Activated CD4-positive, alpha-beta T cell treated with anti-CD3 and anti-CD28 coated beads, Interleukin-2, amount 10 ng/mL, durations not matched to agents 7 days and 5 days (primary cell): ENCODE data around the gene NDUFB7. TPM values are rescaled to one million over a fixed set of nuclear protein-coding genes. Genes with fewer than 3 reads are reported as not detected.
"Not testable (repeated sequence)": the region's sequence is repeated elsewhere in the genome, so short reads cannot be mapped to it uniquely, and the experiment has no call there.

ENCODE experiments used
- CTCF ChIA-PET: fragments of 350-600 bp; sonication (Branson Sonifier 250); formaldehyde crosslinking; loops from one replicate; lab custom pipeline; 2021; ENCODE audit warnings: antibody characterized with exemption; lab: Charles Lee
- POLR2A ChIA-PET: fragments of 350-600 bp; sonication (Branson Sonifier 250); formaldehyde crosslinking; loops from one replicate; lab custom pipeline; 2021; ENCODE audit warnings: antibody characterized with exemption; lab: Charles Lee
- DNase-seq: peaks from one replicate; pipeline ENCODE4 v3.0.0-alpha.2; 2020
- H3K27ac Mint-ChIP-seq: one replicate; pipeline ENCODE4 v1.8.0; 2021; ENCODE audit warnings: mild to moderate bottlenecking, moderate library complexity, mixed read lengths
- H3K27me3 Mint-ChIP-seq: one replicate; pipeline ENCODE4 v1.8.0; 2021; ENCODE audit warnings: mixed read lengths
- H3K36me3 Mint-ChIP-seq: one replicate; pipeline ENCODE4 v1.8.0; 2021; ENCODE audit warnings: low read depth, mixed read lengths
- H3K4me1 Mint-ChIP-seq: one replicate; pipeline ENCODE4 v1.8.0; 2021; ENCODE audit warnings: mixed read lengths
- H3K4me3 Mint-ChIP-seq: one replicate; pipeline ENCODE4 v1.8.0; 2021; ENCODE audit warnings: mild to moderate bottlenecking, moderate library complexity, mixed read lengths
- H3K9me3 Mint-ChIP-seq: one replicate; pipeline ENCODE4 v1.8.0; 2021; ENCODE audit warnings: mixed read lengths
- total RNA-seq, 2 experiments: library from RNA; stranded (reverse); gene quantifications; one replicate each; pipeline ENCODE4 v1.2.3, GENCODE V29; 2021

NDUFB7 gene
- total RNA-seq, 2 experiments from 2014 or later: 121 to 123 TPM

GRCh38 chr19:14558370-14559066, 13.3 kb downstream of the NDUFB7 start:
- Mint-ChIP-seq H3K27ac (no peak overlapping the region), H3K27me3 (no peaks in the 10 kb centered on the region), H3K9me3 (no peaks in the 10 kb centered on the region), H3K4me1 (peaks cover 19% of the 10 kb centered on the region), H3K36me3 (peaks cover 5% of the 10 kb centered on the region), H3K4me3 (no peak overlapping the region)
- CTCF ChIA-PET: interaction anchor here (2.1 kb wide), 1 partner anchor 128 kb away, joined by 6 read pairs; no protein-coding TSS in a partner anchor
- DNase-seq: no peak
- POLR2A ChIA-PET: no interaction called here

DNA sequence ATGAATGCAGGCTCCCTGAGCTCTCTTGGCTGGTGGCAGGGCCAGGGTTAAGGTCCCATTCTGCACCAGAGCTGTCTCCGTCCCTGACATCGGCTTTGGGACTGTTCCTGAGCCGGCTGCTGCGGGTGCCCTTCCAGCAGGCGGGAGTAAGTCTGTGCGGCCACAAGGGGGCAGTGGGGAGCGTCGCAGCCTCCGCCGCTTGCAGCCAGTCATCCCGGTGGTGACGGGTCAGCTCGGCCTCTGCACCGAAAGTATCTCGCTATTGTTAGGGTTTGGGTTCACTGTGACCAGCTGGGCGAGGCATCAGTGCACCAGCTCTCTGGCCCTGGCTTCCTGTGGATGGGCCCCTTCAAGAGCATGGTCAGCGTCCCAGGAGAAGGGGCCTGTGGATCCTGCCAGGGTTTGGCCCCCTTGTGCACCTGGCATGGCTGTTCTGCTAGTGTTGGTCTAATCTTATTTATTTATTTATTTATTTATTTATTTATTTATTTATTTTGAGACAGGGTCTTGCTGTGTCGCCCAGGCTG, 15.1 kb downstream of the NDUFB7 start:
- Mint-ChIP-seq H3K27me3 (no peaks in the 10 kb centered on the region), H3K36me3 (peaks cover 5% of the 10 kb centered on the region)
- POLR2A ChIA-PET: interaction anchor here (0.7 kb wide), 1 partner anchor 35 kb away, joined by 5 read pairs; no protein-coding TSS in a partner anchor

DNA sequence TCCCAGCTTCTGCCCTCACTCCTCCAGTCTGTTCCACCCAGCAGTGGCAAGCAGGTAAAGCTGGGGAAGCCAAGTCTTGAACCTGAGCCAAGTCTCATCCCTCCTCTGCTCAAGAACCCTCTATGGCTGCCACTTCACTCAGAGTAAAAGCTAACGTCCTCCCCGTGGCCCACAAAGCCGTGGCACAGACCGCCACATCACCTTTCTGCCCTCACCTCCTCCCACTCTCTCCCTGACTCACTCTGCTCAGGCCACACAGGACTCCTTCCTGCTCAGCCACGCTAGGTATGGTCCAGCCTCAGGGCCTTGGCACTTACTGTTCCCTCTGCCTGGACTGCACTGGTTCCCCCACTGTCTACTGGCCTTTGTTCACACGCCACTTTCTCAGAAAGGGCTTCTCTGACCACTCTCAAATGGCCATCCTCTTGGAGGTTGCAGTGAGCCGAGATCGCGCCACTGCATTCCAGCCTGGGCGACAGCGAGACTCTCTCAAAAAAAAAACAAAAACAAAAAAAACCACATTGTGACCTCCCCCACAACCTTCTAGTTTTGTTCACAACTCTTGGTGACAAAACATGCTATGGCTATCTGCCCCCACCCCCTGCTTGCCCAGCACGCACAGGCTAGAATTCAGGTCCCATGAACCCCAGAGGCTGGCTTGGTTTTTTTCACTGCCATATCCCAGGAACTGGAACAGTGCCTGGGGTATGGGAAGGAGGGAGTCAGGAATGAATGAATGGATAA, 15.8 kb downstream of the NDUFB7 start:
- Mint-ChIP-seq H3K27ac (peak overlapping the region; percentile 73), H3K36me3 (peaks cover 5% of the 10 kb centered on the region), H3K27me3 (no peaks in the 10 kb centered on the region), H3K4me3 (no peak overlapping the region), H3K9me3 (no peaks in the 10 kb centered on the region), H3K4me1 (peaks cover 36% of the 10 kb centered on the region)
- CTCF ChIA-PET: interaction anchor here (0.5 to 2.8 kb wide), 9 partner anchors 9 to 145 kb away, joined by 3 to 30 read pairs (median 5); partner anchors contain the start of gene NDUFB7
- DNase-seq: no peak
- POLR2A ChIA-PET: no interaction called here

More for the DNA sequence above, 15.1 kb downstream of the NDUFB7 start:
- CTCF ChIA-PET: interaction anchor here (0.5 to 2.8 kb wide), 12 partner anchors 8 to 146 kb away, joined by 3 to 30 read pairs (median 4); partner anchors contain the start of genes GIPC1 and NDUFB7
- no peak overlapping the region for H3K4me3 Mint-ChIP-seq
- DNase-seq: peak; percentile 69
- H3K4me1 Mint-ChIP-seq: peaks cover 29% of the 10 kb centered on the region
- no peak overlapping the region for H3K27ac Mint-ChIP-seq
- no peaks in the 10 kb centered on the region for H3K9me3 Mint-ChIP-seq

- H3K36me3 Mint-ChIP-seq: peaks cover 12% of the 10 kb centered on the region
- no peak overlapping the region for H3K4me3 Mint-ChIP-seq
- peak overlapping the region; percentile 55 for H3K27ac Mint-ChIP-seq
- H3K4me1 Mint-ChIP-seq: peaks cover 48% of the 10 kb centered on the region
- no peak for DNase-seq
- no peaks in the 10 kb centered on the region for H3K9me3 Mint-ChIP-seq
- ChIA-PET CTCF (interaction anchor here (0.7 to 1.9 kb wide), 3 partner anchors 11 to 36 kb away, joined by 3 to 5 read pairs (median 3); no protein-coding TSS in a partner anchor), POLR2A (interaction anchor here (0.5 kb wide), 1 partner anchor 475 kb away, joined by 3 read pairs; no protein-coding TSS in a partner anchor)
- no peaks in the 10 kb centered on the region for H3K27me3 Mint-ChIP-seq
These were observed 17.5 kb downstream of the NDUFB7 start for GRCh38 chr19:14554382-14554812.

DNA sequence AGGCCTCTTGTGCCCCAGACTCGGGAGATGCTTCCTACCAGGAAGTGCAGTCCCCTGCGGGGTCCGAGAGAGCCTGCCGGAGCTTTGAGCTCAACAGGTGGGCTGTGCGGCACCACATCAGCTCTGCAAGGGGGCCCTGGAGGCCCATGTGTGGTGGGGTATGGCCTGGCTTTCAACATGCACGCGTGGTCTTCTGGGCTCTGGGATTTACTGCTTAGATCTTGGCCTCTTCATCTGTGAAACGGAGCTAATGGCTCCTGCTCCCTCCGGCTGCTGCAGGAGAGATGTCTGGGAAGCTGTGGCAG, 18.0 kb downstream of the NDUFB7 start:
- no peak for DNase-seq
- no peaks in the 10 kb centered on the region for H3K9me3 Mint-ChIP-seq
- CTCF ChIA-PET: interaction anchor here (0.9 to 1.9 kb wide), 3 partner anchors 10 to 16 kb away, joined by 3 to 5 read pairs (median 3); no protein-coding TSS in a partner anchor
- H3K4me1 Mint-ChIP-seq: peaks cover 48% of the 10 kb centered on the region
- H3K4me3 Mint-ChIP-seq: no peak overlapping the region
- POLR2A ChIA-PET: interaction anchor here (0.5 kb wide), 1 partner anchor 475 kb away, joined by 3 read pairs; no protein-coding TSS in a partner anchor
- H3K36me3 Mint-ChIP-seq: peaks cover 12% of the 10 kb centered on the region
- H3K27ac Mint-ChIP-seq: peak overlapping the region; percentile 19
- H3K27me3 Mint-ChIP-seq: no peaks in the 10 kb centered on the region

- no peak for DNase-seq
- CTCF ChIA-PET: interaction anchor here (0.6 to 1.9 kb wide), 3 partner anchors 10 to 416 kb away, joined by 3 to 5 read pairs (median 3); no protein-coding TSS in a partner anchor
- Mint-ChIP-seq H3K27me3 (no peaks in the 10 kb centered on the region), H3K4me1 (peaks cover 50% of the 10 kb centered on the region), H3K27ac (peak overlapping the region; percentile 88), H3K4me3 (no peak overlapping the region), H3K36me3 (peaks cover 18% of the 10 kb centered on the region), H3K9me3 (no peaks in the 10 kb centered on the region)
- POLR2A ChIA-PET: no interaction called here
These were observed 18.6 kb downstream of the NDUFB7 start for GRCh38 chr19:14553042-14553938.

- H3K36me3 Mint-ChIP-seq: peaks cover 20% of the 10 kb centered on the region
- POLR2A ChIA-PET, H3K9me3 Mint-ChIP-seq, DNase-seq, H3K27me3 Mint-ChIP-seq: not testable (repeated sequence)
- peak overlapping the region; percentile 19 for H3K4me3 Mint-ChIP-seq
- H3K4me1 Mint-ChIP-seq: peaks cover 48% of the 10 kb centered on the region
- peak overlapping the region; percentile 88 for H3K27ac Mint-ChIP-seq
- CTCF ChIA-PET: interaction anchor here (0.6 to 1.1 kb wide), 2 partner anchors 45 to 173 kb away, joined by 3 to 5 read pairs; no protein-coding TSS in a partner anchor
These were observed 19.9 kb downstream of the NDUFB7 start for GRCh38 chr19:14552006-14552360.

- peak overlapping the region; percentile 88 for H3K27ac Mint-ChIP-seq
- POLR2A ChIA-PET, H3K27me3 Mint-ChIP-seq, H3K4me3 Mint-ChIP-seq, H3K9me3 Mint-ChIP-seq: not testable (repeated sequence)
- peak; percentile 89 for DNase-seq
- peaks cover 48% of the 10 kb centered on the region for H3K4me1 Mint-ChIP-seq
- H3K36me3 Mint-ChIP-seq: peaks cover 20% of the 10 kb centered on the region
- CTCF ChIA-PET: interaction anchor here (0.6 to 2.0 kb wide), 5 partner anchors 13 to 172 kb away, joined by 3 to 5 read pairs (median 4); no protein-coding TSS in a partner anchor
These were observed 20.5 kb downstream of the NDUFB7 start for GRCh38 chr19:14551134-14552005.

DNA sequence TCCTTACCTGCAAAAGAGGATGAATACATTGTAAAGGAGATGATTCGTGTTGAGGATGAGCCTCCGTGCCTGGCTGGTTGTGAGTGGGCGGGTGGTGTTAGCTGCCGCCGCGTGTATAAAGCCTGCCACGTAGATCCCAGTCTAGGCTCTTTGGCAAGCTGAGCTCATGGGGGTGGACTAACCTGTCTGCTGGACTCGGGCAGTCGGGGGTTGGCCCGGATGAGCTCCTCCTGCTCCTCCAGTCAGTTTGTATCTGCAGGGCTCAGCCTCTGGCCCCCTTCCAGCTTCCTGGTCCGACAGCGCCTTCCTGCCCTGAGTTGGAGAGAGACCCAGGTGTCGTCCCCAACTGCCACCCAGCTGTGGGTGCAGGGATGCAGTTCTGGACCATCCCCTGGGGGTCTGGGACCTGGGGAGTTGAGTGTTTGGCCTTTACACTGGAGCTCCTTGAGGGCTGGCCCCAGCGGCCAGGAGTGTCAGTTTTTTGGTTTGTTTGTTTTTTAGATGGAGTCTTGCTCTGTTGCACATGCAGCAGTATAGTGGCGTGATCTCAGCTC, 21.6 kb downstream of the NDUFB7 start:
- Mint-ChIP-seq H3K9me3 (no peaks in the 10 kb centered on the region), H3K36me3 (peaks cover 16% of the 10 kb centered on the region), H3K27me3 (no peaks in the 10 kb centered on the region), H3K4me1 (peaks cover 49% of the 10 kb centered on the region), H3K4me3 (no peak overlapping the region), H3K27ac (peak overlapping the region; percentile 88)
- ChIA-PET POLR2A (no interaction called here), CTCF (interaction anchor here (1.1 to 2.0 kb wide), 3 partner anchors 12 to 18 kb away, joined by 3 to 5 read pairs (median 4); no protein-coding TSS in a partner anchor)
- DNase-seq: no peak

DNA sequence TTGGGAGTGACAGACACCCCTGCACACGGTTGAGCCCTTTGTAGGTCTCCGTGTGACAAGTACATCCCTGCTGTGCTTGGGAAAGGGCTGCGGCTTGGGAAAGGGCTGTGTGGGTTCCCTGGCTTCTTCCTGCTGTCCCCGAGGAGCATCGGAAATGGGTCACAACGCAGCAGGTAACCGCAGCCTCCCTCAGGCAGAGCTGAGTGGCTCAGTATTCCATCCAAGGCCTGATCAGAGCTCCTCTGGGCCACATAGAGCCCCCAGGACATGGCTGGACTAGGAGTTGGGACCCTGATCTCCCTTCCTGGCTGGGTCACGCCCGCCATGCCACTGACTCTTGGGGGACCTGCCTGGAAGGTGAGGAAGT, 26.2 kb downstream of the NDUFB7 start:
- Mint-ChIP-seq H3K27ac (peak overlapping the region; percentile 31), H3K4me3 (no peak overlapping the region), H3K36me3 (peaks cover 19% of the 10 kb centered on the region), H3K4me1 (peaks cover 28% of the 10 kb centered on the region), H3K27me3 (no peaks in the 10 kb centered on the region), H3K9me3 (no peaks in the 10 kb centered on the region)
- ChIA-PET CTCF (interaction anchor here (0.6 to 1.7 kb wide), 3 partner anchors 11 to 34 kb away, joined by 3 to 6 read pairs (median 3); no protein-coding TSS in a partner anchor), POLR2A (no interaction called here)
- no peak for DNase-seq
